Breast epithelium (tissue), 4 donors: ENCODE measurements around the gene CLNK. TPM values are rescaled to one million over a fixed set of nuclear protein-coding genes. Genes with fewer than 3 reads are reported as not detected.
"Not testable (repeated sequence)": the region's sequence is repeated elsewhere in the genome, so short reads cannot be mapped to it uniquely, and the experiment has no call there.

Experiments used
- DNase-seq, 2 donors: peaks; one replicate each; pipeline ENCODE4 v3.0.0-alpha.2; 2019; ENCODE audit warnings: low spot score in 2 of 2
- H3K27ac ChIP-seq, 2 donors: fragments of 200-600 bp; sonication (generic) in 1 of 2; one replicate each; pipeline ENCODE4 v1.5.1; 2016 to 2019; ENCODE audit warnings: mild to moderate bottlenecking in 1 of 2
- H3K27me3 ChIP-seq, 2 donors: fragments of 200-600 bp; sonication (generic) in 1 of 2; one replicate each; pipeline versions ENCODE4 v1.5.1 to v1.6.0; 2017 to 2019; ENCODE audit warnings: control low read depth in 1 of 2, mild to moderate bottlenecking in 1 of 2
- H3K36me3 ChIP-seq: fragments of 200-600 bp; one replicate; pipeline ENCODE4 v1.5.1; 2019
- H3K4me1 ChIP-seq, 2 donors: fragments of 200-600 bp; sonication (generic); one replicate each; pipeline ENCODE4 v1.5.1; 2016 to 2019; ENCODE audit warnings: control low read depth in 1 of 2
- H3K4me3 ChIP-seq, 3 donors: fragments of 200-600 bp; sonication (generic); 1 replicate in 2 of 3; 2 replicates in 1 of 3; pipeline ENCODE4 v1.5.1; 2016 to 2019; ENCODE audit warnings: mild to moderate bottlenecking in 3 of 3, moderate library complexity in 2 of 3
- H3K9me3 ChIP-seq, 2 donors: fragments of 200-600 bp; sonication (generic) in 1 of 2; one replicate each; pipeline ENCODE4 v1.5.1; 2016 to 2019; ENCODE audit warnings: control low read depth in 1 of 2
- CTCF ChIP-seq, 3 donors: fragments of 450-650 bp; IDR thresholded peaks; one replicate each; pipeline ENCODE4 v1.5.1; 2016 to 2017; ENCODE audit warnings: antibody characterized with exemption in 3 of 3, mild to moderate bottlenecking in 3 of 3, moderate library complexity in 3 of 3
- POLR2A ChIP-seq: fragments of 450-650 bp; IDR thresholded peaks from one replicate; pipeline ENCODE4 v1.6.1; 2016; ENCODE audit warnings: antibody characterized with exemption, mild to moderate bottlenecking, moderate library complexity
- POLR2AphosphoS5 ChIP-seq, 3 donors: sonication (generic); formaldehyde crosslinking; IDR thresholded peaks; one replicate each; pipeline ENCODE4 v1.6.1; 2017; ENCODE audit warnings: antibody characterized with exemption in 3 of 3
- intact Hi-C: fragments of 100-400 bp; cut with DNase I; formaldehyde crosslinking; loops from one replicate; pipeline ENCODE4 v1.15.1; 2023; ENCODE audit warnings: low total_unique reads
- total RNA-seq, 3 donors: library from RNA; depleted of rRNA; stranded (reverse); fragments of >200 nt; gene quantifications; one replicate each; pipeline ENCODE4 v1.1.0, GENCODE V29; 2016

CLNK gene
- total RNA-seq, 3 donors from 2014 or later = under 0.01 TPM; not detected in 2

GRCh38 chr4:10577018-10577417, 107.5 kb downstream of the CLNK start:
- Histone ChIP-seq H3K4me1 (no peaks in the 10 kb centered on the region), H3K4me3 (no peak overlapping the region), H3K27me3 (no peaks in the 10 kb centered on the region), H3K36me3 (no peaks in the 10 kb centered on the region), H3K9me3 (no peaks in the 10 kb centered on the region), H3K27ac (no peak overlapping the region)
- TF ChIP-seq CTCF (IDR thresholded peaks at IDR 0.05) (no peak), POLR2AphosphoS5 (IDR thresholded peaks at IDR 0.05) (no peak), POLR2A (no peak)
- intact Hi-C loops = no loop called here
- no peak for DNase-seq

- no peak for DNase-seq
- Histone ChIP-seq H3K9me3 (no peaks in the 10 kb centered on the region), H3K27ac (no peak overlapping the region), H3K36me3 (no peaks in the 10 kb centered on the region), H3K27me3 (no peaks in the 10 kb centered on the region), H3K4me3 (no peak overlapping the region), H3K4me1 (no peaks in the 10 kb centered on the region)
- TF ChIP-seq POLR2AphosphoS5 (IDR thresholded peaks at IDR 0.05) = no peak
- no peak for TF ChIP-seq POLR2A
- TF ChIP-seq CTCF (IDR thresholded peaks at IDR 0.05) = no peak
- intact Hi-C loops = no loop called here
Observed at GRCh38 chr4:10576236-10576635, 108.3 kb downstream of the CLNK start.

GRCh38 chr4:10575414-10575813, 109.2 kb downstream of the CLNK start:
- H3K27ac ChIP-seq = no peak overlapping the region
- H3K9me3 ChIP-seq = no peaks in the 10 kb centered on the region
- H3K4me1 ChIP-seq = no peaks in the 10 kb centered on the region
- no peak overlapping the region for H3K4me3 ChIP-seq
- H3K36me3 ChIP-seq = no peaks in the 10 kb centered on the region
- intact Hi-C loops = no loop called here
- H3K27me3 ChIP-seq = no peaks in the 10 kb centered on the region
- no peak for DNase-seq
- TF ChIP-seq POLR2AphosphoS5 (IDR thresholded peaks at IDR 0.05) (no peak), CTCF (IDR thresholded peaks at IDR 0.05) (no peak), POLR2A (no peak)

GRCh38 chr4:10574553-10574952, 110.0 kb downstream of the CLNK start:
- H3K27me3 ChIP-seq, H3K9me3 ChIP-seq, intact Hi-C loops, H3K4me1 ChIP-seq, H3K36me3 ChIP-seq, H3K27ac ChIP-seq, DNase-seq, H3K4me3 ChIP-seq: not testable (repeated sequence)

- Histone ChIP-seq H3K27me3 (no peaks in the 10 kb centered on the region), H3K27ac (no peak overlapping the region), H3K4me1 (no peaks in the 10 kb centered on the region), H3K36me3 (no peaks in the 10 kb centered on the region), H3K9me3 (no peaks in the 10 kb centered on the region), H3K4me3 (no peak overlapping the region)
- intact Hi-C loops = no loop called here
- TF ChIP-seq POLR2AphosphoS5 (IDR thresholded peaks at IDR 0.05) = no peak
- TF ChIP-seq POLR2A = no peak
- TF ChIP-seq CTCF (IDR thresholded peaks at IDR 0.05) = no peak
- no peak for DNase-seq
Observed at GRCh38 chr4:10571909-10572308, 112.7 kb downstream of the CLNK start.

GRCh38 chr4:10569491-10569890, 115.1 kb downstream of the CLNK start:
- H3K27ac ChIP-seq = no peak overlapping the region
- intact Hi-C loops = no loop called here
- no peak overlapping the region for H3K4me3 ChIP-seq
- no peaks in the 10 kb centered on the region for H3K27me3 ChIP-seq
- no peaks in the 10 kb centered on the region for H3K9me3 ChIP-seq
- no peak for DNase-seq
- H3K36me3 ChIP-seq = no peaks in the 10 kb centered on the region
- no peak for TF ChIP-seq CTCF (IDR thresholded peaks at IDR 0.05)
- no peak for TF ChIP-seq POLR2AphosphoS5 (IDR thresholded peaks at IDR 0.05)
- TF ChIP-seq POLR2A = no peak
- H3K4me1 ChIP-seq = no peaks in the 10 kb centered on the region
